B cell (primary cell): Measurements from ENCODE around the gene NR6A1. TPM values are rescaled to one million over a fixed set of nuclear protein-coding genes. Genes with fewer than 3 reads are reported as not detected.

Experiments used
- ATAC-seq: fragments of 200-7000 bp; cut with Tn5 transposase; one replicate; pipeline ENCODE4 v1.10.0; 2021; ENCODE audit warnings: low read depth, mild to moderate bottlenecking, moderate number of reproducible peaks, moderate library complexity
- CTCF ChIA-PET: fragments of 350-600 bp; sonication (Branson Sonifier 250); formaldehyde crosslinking; loops from one replicate; lab custom pipeline; 2021; ENCODE audit warnings: antibody characterized with exemption, inconsistent platforms; lab: Charles Lee
- POLR2A ChIA-PET: fragments of 350-600 bp; sonication (Branson Sonifier 250); formaldehyde crosslinking; loops from one replicate; lab custom pipeline; 2021; ENCODE audit warnings: antibody characterized with exemption; lab: Charles Lee
- DNase-seq: peaks from one replicate; pipeline ENCODE4 v3.0.0; 2013
- H2AFZ ChIP-seq: 2 replicates; pipeline ENCODE4 v1.6.1; 2012; ENCODE audit warnings: mild to moderate bottlenecking, low read depth, low read length; ENCODE audit not compliant: insufficient read depth, poor library complexity, severe bottlenecking
- H3K27ac ChIP-seq, 2 donors: 1 replicate in 1 of 2; 2 replicates in 1 of 2; pipeline ENCODE4 v1.5.1; 2012 to 2013; ENCODE audit warnings: low read length in 2 of 2, mild to moderate bottlenecking in 2 of 2, moderate library complexity in 1 of 2
- H3K27me3 ChIP-seq, 4 experiments: fragments of 200-600 bp in 1 of 4; sonication (generic) in 1 of 4; replicated peaks in 1 of 4; 1 replicate in 2 of 4; 2 replicates in 2 of 4; pipeline versions ENCODE4 v1.6.1 to v1.7.0; 2013 to 2016; ENCODE audit warnings: low read length in 3 of 4, mild to moderate bottlenecking in 2 of 4, mixed read lengths in 1 of 4, moderate library complexity in 1 of 4; ENCODE audit not compliant: insufficient read depth in 4 of 4, control insufficient read depth in 3 of 4; ENCODE audit errors: control extremely low read depth in 1 of 4
- H3K36me3 ChIP-seq, 2 experiments: replicated peaks in 1 of 2; 1 replicate in 1 of 2; 2 replicates in 1 of 2; pipeline versions ENCODE4 v1.6.1 to v1.7.1; 2013; ENCODE audit warnings: low read length in 1 of 2; ENCODE audit not compliant: insufficient read depth in 2 of 2, control insufficient read depth in 1 of 2; ENCODE audit errors: control extremely low read depth in 1 of 2, extremely low read depth in 1 of 2
- H3K4me1 ChIP-seq, 2 donors: fragments of 200-600 bp in 1 of 2; sonication (generic) in 1 of 2; 1 replicate in 1 of 2; 2 replicates in 1 of 2; pipeline versions ENCODE4 v1.5.1 to v1.6.1; 2013 to 2017; ENCODE audit warnings: low read length in 2 of 2; ENCODE audit not compliant: control insufficient read depth in 2 of 2, insufficient read depth in 2 of 2
- H3K4me2 ChIP-seq: replicated peaks from 2 replicates; pipeline ENCODE3; 2012; ENCODE audit warnings: mild to moderate bottlenecking, low read depth, low read length; ENCODE audit not compliant: poor library complexity, severe bottlenecking
- H3K4me3 ChIP-seq, 5 experiments: fragments of 200-600 bp in 1 of 5; sonication (generic) in 1 of 5; 1 replicate in 3 of 5; 2 replicates in 2 of 5; pipeline versions ENCODE4 v1.5.1 to v1.7.0; 2011 to 2016; ENCODE audit warnings: low read length in 4 of 5, mild to moderate bottlenecking in 4 of 5, low read depth in 2 of 5, control low read depth in 1 of 5, moderate library complexity in 1 of 5; ENCODE audit not compliant: insufficient read depth in 1 of 5; ENCODE audit errors: control extremely low read depth in 1 of 5, extremely low read depth in 1 of 5
- H3K79me2 ChIP-seq: fragments of 200-600 bp; sonication (generic); one replicate; pipeline ENCODE4 v1.6.0; 2016; ENCODE audit warnings: low read length; ENCODE audit not compliant: control insufficient read depth, insufficient read depth
- H3K9ac ChIP-seq: fragments of 200-600 bp; sonication (generic); 2 replicates; pipeline ENCODE4 v1.6.1; 2017; ENCODE audit warnings: mild to moderate bottlenecking, low read length, moderate library complexity
- H3K9me3 ChIP-seq, 3 donors: one replicate each; pipeline versions ENCODE4 v1.6.1 to v1.7.1; 2013; ENCODE audit warnings: low read length in 2 of 3; ENCODE audit not compliant: control insufficient read depth in 2 of 3, insufficient read depth in 1 of 3; ENCODE audit errors: control extremely low read depth in 1 of 3
- H4K20me1 ChIP-seq: 2 replicates; pipeline ENCODE4 v1.6.0; 2012; ENCODE audit warnings: mild to moderate bottlenecking, low read length; ENCODE audit not compliant: insufficient read depth, control insufficient read depth, poor library complexity, severe bottlenecking
- H3K27ac Mint-ChIP-seq: one replicate; pipeline ENCODE4 v1.8.0; 2021; ENCODE audit warnings: mixed read lengths
- H3K27me3 Mint-ChIP-seq: one replicate; pipeline ENCODE4 v1.8.0; 2021; ENCODE audit warnings: mixed read lengths
- H3K4me1 Mint-ChIP-seq: one replicate; pipeline ENCODE4 v1.8.0; 2021; ENCODE audit warnings: mixed read lengths
- H3K4me3 Mint-ChIP-seq: one replicate; pipeline ENCODE4 v1.8.0; 2021; ENCODE audit warnings: mixed read lengths
- H3K9me3 Mint-ChIP-seq: one replicate; pipeline ENCODE4 v1.8.0; 2022; ENCODE audit warnings: mixed read lengths; ENCODE audit not compliant: insufficient read depth
- EZH2 ChIP-seq: IDR thresholded peaks from 2 replicates; pipeline ENCODE4 v1.6.1; 2012; ENCODE audit warnings: borderline replicate concordance, low read depth, mild to moderate bottlenecking, moderate library complexity, low read length; ENCODE audit not compliant: insufficient read depth, poor library complexity, severe bottlenecking
- WGBS: methylation state at CpG from one replicate; pipeline ENCODE4 v1.1.5; 2013; ENCODE audit warnings: missing lambda C conversion rate; ENCODE audit not compliant: insufficient coverage; 5-methylcytosine and 5-hydroxymethylcytosine counted together
- intact Hi-C: fragments of 100-400 bp; cut with micrococcal nuclease; formaldehyde crosslinking; loops from one replicate; pipeline ENCODE4 v1.10.0; 2022
- polyA plus RNA-seq: library from polyadenylated mRNA; depleted of rRNA; stranded (reverse); fragments of >200 nt; gene quantifications from 2 replicates; pipeline ENCODE4 v1.2.3, GENCODE V29; 2012
- total RNA-seq, 2 donors: library from RNA; stranded (reverse); fragments of 120-200 nt in 1 of 2; gene quantifications; 1 replicate in 1 of 2; 2 replicates in 1 of 2; pipeline versions ENCODE4 v1.2.3 to v1.2.4, GENCODE V29; 2013 to 2022
- TF ChIP-seq, protein P1 (sequence below): fragments of 200-600 bp; IDR thresholded peaks from one replicate; pipeline ENCODE4 v1.8.0; 2022; ENCODE audit warnings: antibody characterized with exemption, mild to moderate bottlenecking

The NR6A1 gene
- total and polyA plus RNA-seq, 2 donors (not counting 1 experiment from before 2014, with no cell fraction given): 0.09 to 0.67 TPM

- H3K9ac ChIP-seq: no peak overlapping the region
- no peak overlapping the region for H2AFZ ChIP-seq
- WGBS: 83% methylated on average over 1 of the region's 2 CpGs
- no peaks in the 10 kb centered on the region for H3K4me1 ChIP-seq
- intact Hi-C loops: no loop called here
- Mint-ChIP-seq H3K27me3 (peaks cover 4% of the 10 kb centered on the region), H3K9me3 (no peaks in the 10 kb centered on the region), H3K27ac (no peak overlapping the region), H3K4me1 (no peaks in the 10 kb centered on the region), H3K4me3 (no peak overlapping the region)
- POLR2A ChIA-PET: no interaction called here
- no peaks in the 10 kb centered on the region for H3K79me2 ChIP-seq
- ATAC-seq (no peak), DNase-seq (no peak)
- CTCF ChIA-PET: interaction anchor here (0.7 kb wide), 1 partner anchor 144 kb away, joined by 4 read pairs; no protein-coding TSS in a partner anchor
- no peak overlapping the region for H3K4me3 ChIP-seq
- H3K9me3 ChIP-seq: no peaks in the 10 kb centered on the region
- H3K27me3 ChIP-seq: no peaks in the 10 kb centered on the region
- H4K20me1 ChIP-seq: no peaks in the 10 kb centered on the region
- no peak overlapping the region for H3K27ac ChIP-seq
- no peak overlapping the region for H3K4me2 ChIP-seq
- no peaks in the 10 kb centered on the region for H3K36me3 ChIP-seq
- no peak for TF ChIP-seq EZH2
- TF ChIP-seq, protein P1, sequence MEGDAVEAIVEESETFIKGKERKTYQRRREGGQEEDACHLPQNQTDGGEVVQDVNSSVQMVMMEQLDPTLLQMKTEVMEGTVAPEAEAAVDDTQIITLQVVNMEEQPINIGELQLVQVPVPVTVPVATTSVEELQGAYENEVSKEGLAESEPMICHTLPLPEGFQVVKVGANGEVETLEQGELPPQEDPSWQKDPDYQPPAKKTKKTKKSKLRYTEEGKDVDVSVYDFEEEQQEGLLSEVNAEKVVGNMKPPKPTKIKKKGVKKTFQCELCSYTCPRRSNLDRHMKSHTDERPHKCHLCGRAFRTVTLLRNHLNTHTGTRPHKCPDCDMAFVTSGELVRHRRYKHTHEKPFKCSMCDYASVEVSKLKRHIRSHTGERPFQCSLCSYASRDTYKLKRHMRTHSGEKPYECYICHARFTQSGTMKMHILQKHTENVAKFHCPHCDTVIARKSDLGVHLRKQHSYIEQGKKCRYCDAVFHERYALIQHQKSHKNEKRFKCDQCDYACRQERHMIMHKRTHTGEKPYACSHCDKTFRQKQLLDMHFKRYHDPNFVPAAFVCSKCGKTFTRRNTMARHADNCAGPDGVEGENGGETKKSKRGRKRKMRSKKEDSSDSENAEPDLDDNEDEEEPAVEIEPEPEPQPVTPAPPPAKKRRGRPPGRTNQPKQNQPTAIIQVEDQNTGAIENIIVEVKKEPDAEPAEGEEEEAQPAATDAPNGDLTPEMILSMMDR: no peak
Measured at GRCh38 chr9:124749781-124750180, 21.3 kb downstream of the NR6A1 start.

DNA sequence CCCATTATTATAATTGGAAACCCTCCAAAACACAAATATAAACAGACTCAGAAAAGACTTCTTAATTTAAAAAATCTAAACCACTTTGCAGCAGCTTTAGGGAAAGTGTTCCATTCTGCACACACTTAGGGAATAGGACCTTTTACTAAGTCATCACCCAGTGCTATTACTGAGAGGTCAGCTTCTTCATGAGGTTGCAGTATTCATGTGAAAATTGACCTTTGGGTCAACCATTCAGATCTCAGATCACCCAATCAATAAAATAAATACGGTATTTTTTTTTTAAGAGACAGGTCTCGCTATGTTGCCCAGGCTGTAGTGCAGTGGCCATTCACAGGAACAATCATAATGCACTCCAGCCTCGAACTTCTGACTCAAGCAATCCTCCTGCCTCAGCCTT lies 21.8 kb downstream of the NR6A1 start:
- ChIA-PET CTCF (interaction anchor here (0.7 kb wide), 2 partner anchors 9 to 145 kb away, joined by 3 to 4 read pairs; no protein-coding TSS in a partner anchor), POLR2A (no interaction called here)
- H3K4me3 Mint-ChIP-seq: no peak overlapping the region
- Histone ChIP-seq H3K4me1 (no peaks in the 10 kb centered on the region), H4K20me1 (no peaks in the 10 kb centered on the region), H3K4me3 (no peak overlapping the region), H3K27ac (no peak overlapping the region), H3K36me3 (no peaks in the 10 kb centered on the region), H3K9ac (no peak overlapping the region), H3K79me2 (no peaks in the 10 kb centered on the region), H3K4me2 (no peak overlapping the region), H3K27me3 (no peaks in the 10 kb centered on the region), H2AFZ (no peak overlapping the region), H3K9me3 (no peaks in the 10 kb centered on the region)
- no peaks in the 10 kb centered on the region for H3K4me1 Mint-ChIP-seq
- 94% methylated on average over 3 of the region's 3 CpGs for WGBS
- DNase-seq (no peak), ATAC-seq (no peak)
- intact Hi-C loops: no loop called here
- no peak for TF ChIP-seq EZH2
- TF ChIP-seq, protein P1: no peak
- peaks cover under 1% of the 10 kb centered on the region for H3K27me3 Mint-ChIP-seq
- no peak overlapping the region for H3K27ac Mint-ChIP-seq
- H3K9me3 Mint-ChIP-seq: no peaks in the 10 kb centered on the region
